Neural progenitor cell (in vitro differentiated cells): ENCODE results near the gene KLK1. TPM values are rescaled to one million over a fixed set of nuclear protein-coding genes. Genes with fewer than 3 reads are reported as not detected.

Experiments
- DNase-seq: peaks from one replicate; pipeline ENCODE4 v3.0.0-alpha.2; 2016; ENCODE audit warnings: low spot score
- H2AFZ ChIP-seq: fragments of 200-600 bp; sonication (generic); replicated peaks from 2 replicates; pipeline ENCODE4 v1.6.1; 2016; ENCODE audit warnings: antibody characterized with exemption
- H3F3A ChIP-seq: fragments of 200-600 bp; sonication (generic); 2 replicates; pipeline ENCODE4 v1.6.1; 2016; ENCODE audit warnings: antibody characterized with exemption, low read depth
- H3K27ac ChIP-seq: fragments of 200-600 bp; sonication (generic); 2 replicates; pipeline ENCODE4 v1.5.1; 2016; ENCODE audit warnings: mild to moderate bottlenecking
- H3K27me3 ChIP-seq: fragments of 200-600 bp; sonication (generic); 2 replicates; pipeline ENCODE4 v1.6.1; 2016; ENCODE audit warnings: mild to moderate bottlenecking, moderate library complexity
- H3K36me3 ChIP-seq: fragments of 200-600 bp; sonication (generic); 2 replicates; pipeline ENCODE4 v1.5.1; 2016
- H3K4me1 ChIP-seq: fragments of 200-600 bp; sonication (generic); 2 replicates; pipeline ENCODE4 v1.6.1; 2016; ENCODE audit warnings: mixed run types
- H3K4me2 ChIP-seq: fragments of 200-600 bp; sonication (generic); 2 replicates; pipeline ENCODE4 v1.6.1; 2016
- H3K4me3 ChIP-seq: fragments of 200-600 bp; sonication (generic); 2 replicates; pipeline ENCODE4 v1.5.1; 2016
- H3K79me2 ChIP-seq: fragments of 200-600 bp; sonication (generic); 2 replicates; pipeline ENCODE4 v1.6.1; 2016; ENCODE audit warnings: low read depth
- H3K9ac ChIP-seq: fragments of 200-600 bp; sonication (generic); 2 replicates; pipeline ENCODE4 v1.6.1; 2016
- H3K9me3 ChIP-seq: fragments of 200-600 bp; sonication (generic); 2 replicates; pipeline ENCODE4 v1.5.1; 2016; ENCODE audit warnings: low read depth
- H4K20me1 ChIP-seq: fragments of 200-600 bp; sonication (generic); 2 replicates; pipeline ENCODE4 v1.6.1; 2016; ENCODE audit warnings: low read depth
- H3K27ac Mint-ChIP-seq: 3 replicates; pipeline ENCODE4 v1.8.0; 2021; ENCODE audit warnings: mixed read lengths
- H3K27me3 Mint-ChIP-seq: 2 replicates; pipeline ENCODE4 v1.8.0; 2022; ENCODE audit warnings: low read depth, mild to moderate bottlenecking, inconsistent platforms, moderate library complexity, mixed read lengths; ENCODE audit not compliant: insufficient read depth
- H3K36me3 Mint-ChIP-seq: 3 replicates; pipeline ENCODE4 v1.8.0; 2021; ENCODE audit warnings: mixed read lengths
- H3K4me1 Mint-ChIP-seq: 3 replicates; pipeline ENCODE4 v1.8.0; 2021; ENCODE audit warnings: mixed read lengths
- H3K4me3 Mint-ChIP-seq: 3 replicates; pipeline ENCODE4 v1.8.0; 2021; ENCODE audit warnings: mild to moderate bottlenecking, moderate library complexity, mixed read lengths
- H3K9me3 Mint-ChIP-seq: 3 replicates; pipeline ENCODE4 v1.8.0; 2020; ENCODE audit warnings: mixed read lengths
- EZH2 ChIP-seq: fragments of 200-600 bp; sonication (generic); IDR thresholded peaks from 2 replicates; pipeline ENCODE4 v1.6.1; 2017; ENCODE audit warnings: antibody characterized with exemption, mild to moderate bottlenecking, moderate library complexity
- EZH2phosphoT487 ChIP-seq: fragments of 200-600 bp; sonication (generic); IDR thresholded peaks from 2 replicates; pipeline ENCODE4 v1.6.1; 2017; ENCODE audit warnings: antibody characterized with exemption
- total RNA-seq: library from RNA; depleted of rRNA; stranded (reverse); fragments of >200 nt; gene quantifications from 2 replicates; pipeline ENCODE4 v1.2.3, GENCODE V29; 2015; ENCODE audit warnings: low replicate concordance
- TF ChIP-seq, protein P1 (sequence below): fragments of 200-600 bp; sonication (generic); IDR thresholded peaks from 2 replicates; pipeline ENCODE4 v1.5.1; 2017; ENCODE audit warnings: antibody characterized with exemption, mild to moderate bottlenecking

Gene KLK1
- total RNA-seq, 1 donor from 2014 or later, result not detected

DNA sequence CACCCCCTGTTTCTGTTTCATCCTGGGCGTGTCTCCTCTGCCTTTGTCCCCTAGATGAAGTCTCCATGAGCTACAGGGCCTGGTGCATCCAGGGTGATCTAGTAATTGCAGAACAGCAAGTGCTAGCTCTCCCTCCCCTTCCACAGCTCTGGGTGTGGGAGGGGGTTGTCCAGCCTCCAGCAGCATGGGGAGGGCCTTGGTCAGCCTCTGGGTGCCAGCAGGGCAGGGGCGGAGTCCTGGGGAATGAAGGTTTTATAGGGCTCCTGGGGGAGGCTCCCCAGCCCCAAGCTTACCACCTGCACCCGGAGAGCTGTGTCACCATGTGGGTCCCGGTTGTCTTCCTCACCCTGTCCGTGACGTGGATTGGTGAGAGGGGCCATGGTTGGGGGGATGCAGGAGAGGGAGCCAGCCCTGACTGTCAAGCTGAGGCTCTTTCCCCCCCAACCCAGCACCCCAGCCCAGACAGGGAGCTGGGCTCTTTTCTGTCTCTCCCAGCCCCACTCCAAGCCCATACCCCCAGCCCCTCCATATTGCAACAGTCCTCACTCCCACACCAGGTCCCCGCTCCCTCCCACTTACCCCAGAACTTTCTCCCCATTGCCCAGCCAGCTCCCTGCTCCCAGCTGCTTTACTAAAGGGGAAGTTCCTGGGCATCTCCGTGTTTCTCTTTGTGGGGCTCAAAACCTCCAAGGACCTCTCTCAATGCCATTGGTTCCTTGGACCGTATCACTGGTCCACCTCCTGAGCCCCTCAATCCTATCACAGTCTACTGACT is 31.2 kb upstream of the KLK1 start, which contains the start of gene KLK3:
Gene KLK3, plus strand, starts transcription at position 280 of the 775 bp plus-strand sequence. Its CDS starts 41 bp downstream, at position 321.
- DNase-seq, result no peak
- no peaks in the 10 kb centered on the region for H3K79me2 ChIP-seq
- no peaks in the 10 kb centered on the region for H3K9me3 ChIP-seq
- no peak within 1 kb of the TSS for H3K9ac ChIP-seq
- H4K20me1 ChIP-seq, result no peaks in the 10 kb centered on the region
- H2AFZ ChIP-seq, result no peak within 1 kb of the TSS
- no peak within 1 kb of the TSS for H3K4me3 ChIP-seq
- TF ChIP-seq EZH2phosphoT487 (no peak), EZH2 (no peak)
- TF ChIP-seq, protein P1, sequence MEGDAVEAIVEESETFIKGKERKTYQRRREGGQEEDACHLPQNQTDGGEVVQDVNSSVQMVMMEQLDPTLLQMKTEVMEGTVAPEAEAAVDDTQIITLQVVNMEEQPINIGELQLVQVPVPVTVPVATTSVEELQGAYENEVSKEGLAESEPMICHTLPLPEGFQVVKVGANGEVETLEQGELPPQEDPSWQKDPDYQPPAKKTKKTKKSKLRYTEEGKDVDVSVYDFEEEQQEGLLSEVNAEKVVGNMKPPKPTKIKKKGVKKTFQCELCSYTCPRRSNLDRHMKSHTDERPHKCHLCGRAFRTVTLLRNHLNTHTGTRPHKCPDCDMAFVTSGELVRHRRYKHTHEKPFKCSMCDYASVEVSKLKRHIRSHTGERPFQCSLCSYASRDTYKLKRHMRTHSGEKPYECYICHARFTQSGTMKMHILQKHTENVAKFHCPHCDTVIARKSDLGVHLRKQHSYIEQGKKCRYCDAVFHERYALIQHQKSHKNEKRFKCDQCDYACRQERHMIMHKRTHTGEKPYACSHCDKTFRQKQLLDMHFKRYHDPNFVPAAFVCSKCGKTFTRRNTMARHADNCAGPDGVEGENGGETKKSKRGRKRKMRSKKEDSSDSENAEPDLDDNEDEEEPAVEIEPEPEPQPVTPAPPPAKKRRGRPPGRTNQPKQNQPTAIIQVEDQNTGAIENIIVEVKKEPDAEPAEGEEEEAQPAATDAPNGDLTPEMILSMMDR, result no peak
- no peak within 1 kb of the TSS for H3K27ac Mint-ChIP-seq
- no peaks in the 10 kb centered on the region for H3K36me3 ChIP-seq
- no peaks in the 10 kb centered on the region for H3K4me1 Mint-ChIP-seq
- peaks cover 14% of the 10 kb centered on the region for H3K27me3 Mint-ChIP-seq
- no peaks in the 10 kb centered on the region for H3K36me3 Mint-ChIP-seq
- peaks cover 2% of the 10 kb centered on the region for H3K9me3 Mint-ChIP-seq
- H3K4me2 ChIP-seq, result no peak within 1 kb of the TSS
- H3F3A ChIP-seq, result no peaks in the 10 kb centered on the region
- peaks cover 44% of the 10 kb centered on the region for H3K27me3 ChIP-seq
- H3K4me1 ChIP-seq, result no peaks in the 10 kb centered on the region
- H3K27ac ChIP-seq, result no peak within 1 kb of the TSS
- no peak within 1 kb of the TSS for H3K4me3 Mint-ChIP-seq

DNA sequence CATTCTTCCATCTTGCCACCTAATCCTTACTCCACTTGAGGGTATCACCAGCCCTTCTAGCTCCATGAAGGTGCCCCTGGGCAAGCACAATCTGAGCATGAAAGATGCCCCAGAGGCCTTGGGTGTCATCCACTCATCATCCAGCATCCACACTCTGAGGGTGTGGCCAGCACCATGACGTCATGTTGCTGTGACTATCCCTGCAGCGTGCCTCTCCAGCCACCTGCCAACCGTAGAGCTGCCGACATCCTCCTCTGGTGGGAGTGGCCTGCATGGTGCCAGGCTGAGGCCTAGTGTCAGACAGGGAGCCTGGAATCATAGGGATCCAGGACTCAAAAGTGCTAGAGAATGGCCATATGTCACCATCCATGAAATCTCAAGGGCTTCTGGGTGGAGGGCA is 28.0 kb upstream of the KLK1 start:
- Mint-ChIP-seq H3K9me3 (no peaks in the 10 kb centered on the region), H3K4me3 (no peak overlapping the region), H3K27ac (no peak overlapping the region), H3K36me3 (no peaks in the 10 kb centered on the region), H3K27me3 (peaks cover 9% of the 10 kb centered on the region), H3K4me1 (no peaks in the 10 kb centered on the region)
- H3K27ac ChIP-seq, result no peak overlapping the region
- H3F3A ChIP-seq, result no peaks in the 10 kb centered on the region
- no peak overlapping the region for H3K9ac ChIP-seq
- H3K4me1 ChIP-seq, result no peaks in the 10 kb centered on the region
- no peaks in the 10 kb centered on the region for H3K36me3 ChIP-seq
- no peak overlapping the region for H2AFZ ChIP-seq
- H3K4me2 ChIP-seq, result no peak overlapping the region
- no peak for DNase-seq
- no peaks in the 10 kb centered on the region for H3K9me3 ChIP-seq
- no peaks in the 10 kb centered on the region for H4K20me1 ChIP-seq
- TF ChIP-seq, protein P1, result no peak
- TF ChIP-seq EZH2phosphoT487 (no peak), EZH2 (no peak)
- H3K79me2 ChIP-seq, result no peaks in the 10 kb centered on the region
- peaks cover 53% of the 10 kb centered on the region for H3K27me3 ChIP-seq
- H3K4me3 ChIP-seq, result no peak overlapping the region

DNA sequence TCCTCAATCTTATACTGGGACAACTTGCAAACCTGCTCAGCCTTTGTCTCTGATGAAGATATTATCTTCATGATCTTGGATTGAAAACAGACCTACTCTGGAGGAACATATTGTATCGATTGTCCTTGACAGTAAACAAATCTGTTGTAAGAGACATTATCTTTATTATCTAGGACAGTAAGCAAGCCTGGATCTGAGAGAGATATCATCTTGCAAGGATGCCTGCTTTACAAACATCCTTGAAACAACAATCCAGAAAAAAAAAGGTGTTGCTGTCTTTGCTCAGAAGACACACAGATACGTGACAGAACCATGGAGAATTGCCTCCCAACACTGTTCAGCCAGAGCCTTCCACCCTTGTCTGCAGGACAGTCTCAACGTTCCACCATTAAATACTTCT is 27.2 kb upstream of the KLK1 start:
- Mint-ChIP-seq H3K4me3 (no peak overlapping the region), H3K27me3 (peaks cover 9% of the 10 kb centered on the region), H3K4me1 (no peaks in the 10 kb centered on the region), H3K27ac (no peak overlapping the region), H3K9me3 (no peaks in the 10 kb centered on the region), H3K36me3 (no peaks in the 10 kb centered on the region)
- Histone ChIP-seq H2AFZ (no peak overlapping the region), H4K20me1 (no peaks in the 10 kb centered on the region), H3K4me2 (no peak overlapping the region), H3K4me1 (no peaks in the 10 kb centered on the region), H3K9ac (no peak overlapping the region), H3K79me2 (no peaks in the 10 kb centered on the region), H3K27ac (no peak overlapping the region), H3K4me3 (no peak overlapping the region), H3F3A (no peaks in the 10 kb centered on the region), H3K36me3 (no peaks in the 10 kb centered on the region), H3K9me3 (no peaks in the 10 kb centered on the region), H3K27me3 (peaks cover 58% of the 10 kb centered on the region)
- no peak for DNase-seq
- TF ChIP-seq EZH2phosphoT487 (no peak), EZH2 (no peak)
- TF ChIP-seq, protein P1, result no peak
